GM23338 (cell line): ENCODE measurements around the gene SLC41A2. TPM values are rescaled to one million over a fixed set of nuclear protein-coding genes. Genes with fewer than 3 reads are reported as not detected.

Experiments used
- ATAC-seq: fragments of 200-7000 bp; cut with Tn5 transposase; 3 replicates; pipeline ENCODE4 v1.9.1; 2020
- DNase-seq: peaks from one replicate; pipeline ENCODE4 v3.0.0-alpha.2; 2015; ENCODE audit warnings: low spot score
- H2AFZ ChIP-seq: fragments of 200-600 bp; sonication (generic); 2 replicates; pipeline ENCODE4 v1.8.0; 2016; ENCODE audit warnings: antibody characterized with exemption, mild to moderate bottlenecking, moderate library complexity
- H3F3A ChIP-seq: fragments of 200-600 bp; sonication (generic); replicated peaks from 2 replicates; pipeline ENCODE4 v1.8.0; 2017; ENCODE audit warnings: antibody characterized with exemption, mixed run types, low read depth
- H3K27ac ChIP-seq: fragments of 200-600 bp; sonication (generic); 2 replicates; pipeline ENCODE4 v1.6.1; 2016; ENCODE audit warnings: low read depth
- H3K27me3 ChIP-seq: fragments of 200-600 bp; sonication (generic); 2 replicates; pipeline ENCODE4 v1.8.0; 2016; ENCODE audit warnings: mild to moderate bottlenecking, mixed run types, moderate library complexity; ENCODE audit not compliant: insufficient read depth
- H3K36me3 ChIP-seq: fragments of 200-600 bp; sonication (generic); 2 replicates; pipeline ENCODE4 v1.8.0; 2016; ENCODE audit warnings: mild to moderate bottlenecking; ENCODE audit not compliant: insufficient read depth
- H3K4me1 ChIP-seq: fragments of 200-600 bp; sonication (generic); 2 replicates; pipeline ENCODE4 v1.8.0; 2016; ENCODE audit warnings: mild to moderate bottlenecking, moderate library complexity; ENCODE audit not compliant: insufficient read depth
- H3K4me2 ChIP-seq: fragments of 200-600 bp; sonication (generic); 2 replicates; pipeline ENCODE4 v1.7.1; 2017; ENCODE audit warnings: mixed run types
- H3K4me3 ChIP-seq: fragments of 200-600 bp; sonication (generic); 2 replicates; pipeline ENCODE4 v1.6.1; 2016; ENCODE audit warnings: mixed run types
- H3K79me2 ChIP-seq: fragments of 200-600 bp; sonication (generic); replicated peaks from 2 replicates; pipeline ENCODE4 v1.8.0; 2017; ENCODE audit warnings: mild to moderate bottlenecking; ENCODE audit not compliant: insufficient read depth
- H3K9me2 ChIP-seq: fragments of 200-600 bp; sonication (generic); 2 replicates; pipeline ENCODE4 v1.8.0; 2017; ENCODE audit not compliant: insufficient read depth
- H4K20me1 ChIP-seq: fragments of 200-600 bp; sonication (generic); replicated peaks from 2 replicates; pipeline ENCODE4 v1.8.0; 2017; ENCODE audit warnings: mild to moderate bottlenecking; ENCODE audit not compliant: insufficient read depth
- H3K27ac Mint-ChIP-seq: 2 replicates; pipeline ENCODE4 v1.8.0; 2020; ENCODE audit warnings: inconsistent platforms, mild to moderate bottlenecking, moderate library complexity, mixed read lengths
- H3K27me3 Mint-ChIP-seq: 3 replicates; pipeline ENCODE4 v1.8.0; 2022; ENCODE audit warnings: low read depth, mild to moderate bottlenecking, moderate library complexity, mixed read lengths, inconsistent platforms; ENCODE audit not compliant: insufficient read depth, poor library complexity
- H3K36me3 Mint-ChIP-seq: 3 replicates; pipeline ENCODE4 v1.8.0; 2021; ENCODE audit warnings: low read depth, mild to moderate bottlenecking, inconsistent platforms, moderate library complexity, mixed read lengths
- H3K4me1 Mint-ChIP-seq: 3 replicates; pipeline ENCODE4 v1.8.0; 2020; ENCODE audit warnings: mild to moderate bottlenecking, inconsistent platforms, mixed read lengths
- H3K4me3 Mint-ChIP-seq: 3 replicates; pipeline ENCODE4 v1.8.0; 2021; ENCODE audit warnings: moderate library complexity, mild to moderate bottlenecking, inconsistent platforms, mixed read lengths
- H3K9me3 Mint-ChIP-seq: 3 replicates; pipeline ENCODE4 v1.8.0; 2020; ENCODE audit warnings: moderate library complexity, mild to moderate bottlenecking, inconsistent platforms, mixed read lengths
- CREB1 ChIP-seq: fragments of 250-450 bp; sonication (Bioruptor Pico); IDR thresholded peaks from 2 replicates; pipeline ENCODE4 v1.5.0; 2020; ENCODE audit warnings: low read depth, mild to moderate bottlenecking, moderate library complexity
- CTCF ChIP-seq, 2 experiments: fragments of 200-600 bp in 1 of 2; sonication (generic) in 1 of 2; conservative IDR thresholded peaks; 2 replicates each; pipeline versions ENCODE4 v1.5.1 to v1.6.1; 2016 to 2017; ENCODE audit warnings: antibody characterized with exemption in 2 of 2, low read depth in 2 of 2, mild to moderate bottlenecking in 2 of 2, moderate library complexity in 1 of 2
- ETS1 ChIP-seq: IDR thresholded peaks from 2 replicates; pipeline ENCODE4 v1.6.1; 2016; ENCODE audit warnings: antibody characterized with exemption
- EZH2 ChIP-seq: fragments of 200-600 bp; sonication (generic); IDR thresholded peaks from one replicate; pipeline ENCODE4 v1.8.0; 2017; ENCODE audit warnings: antibody characterized with exemption, mild to moderate bottlenecking, low read depth; ENCODE audit not compliant: unreplicated experiment
- EZH2phosphoT487 ChIP-seq: fragments of 200-600 bp; sonication (generic); IDR thresholded peaks from one replicate; pipeline ENCODE4 v1.8.1; 2018; ENCODE audit warnings: antibody characterized with exemption; ENCODE audit not compliant: unreplicated experiment
- JUNB ChIP-seq: IDR thresholded peaks from one replicate; pipeline ENCODE4 v1.6.1; 2016; ENCODE audit warnings: antibody characterized with exemption; ENCODE audit not compliant: unreplicated experiment
- NANOG ChIP-seq: IDR thresholded peaks from 2 replicates; pipeline ENCODE4 v1.6.1; 2016; ENCODE audit warnings: antibody characterized with exemption, borderline replicate concordance
- REST ChIP-seq: IDR thresholded peaks from one replicate; pipeline ENCODE4 v1.6.1; 2018; ENCODE audit warnings: antibody characterized with exemption; ENCODE audit not compliant: unreplicated experiment
- STAT1 ChIP-seq: IDR thresholded peaks from one replicate; pipeline ENCODE4 v1.6.1; 2016; ENCODE audit warnings: antibody characterized with exemption; ENCODE audit not compliant: unreplicated experiment
- ZNF114 ChIP-seq: fragments of 250-450 bp; sonication (Bioruptor Pico); IDR thresholded peaks from 2 replicates; pipeline ENCODE4 v1.5.0; 2020; ENCODE audit warnings: mild to moderate bottlenecking, moderate library complexity
- ZNF331 ChIP-seq: fragments of 250-450 bp; sonication (Bioruptor Pico); IDR thresholded peaks from 2 replicates; pipeline ENCODE4 v1.5.0; 2020; ENCODE audit warnings: low read depth, mild to moderate bottlenecking, moderate library complexity
- polyA plus RNA-seq: library from polyadenylated mRNA; unstranded; fragments of >200 nt; fragmentation: Nextera tagmentation; extraction: Ambion mirVana; gene quantifications from 2 replicates; pipeline ENCODE4 v1.2.1, GENCODE V29; 2016
- total RNA-seq: library from RNA; depleted of rRNA; stranded (reverse); fragments of >200 nt; shearing (Covaris generic); gene quantifications from 2 replicates; pipeline ENCODE4 v1.2.3, GENCODE V29; 2014
- TF ChIP-seq, protein P1 (sequence below): fragments of 250-450 bp; sonication (Bioruptor Pico); IDR thresholded peaks from 2 replicates; pipeline ENCODE4 v1.5.0; 2020; ENCODE audit warnings: mild to moderate bottlenecking, moderate library complexity

SLC41A2 gene
- total and polyA plus RNA-seq, 2 experiments from 2014 or later = 1.5 to 6.8 TPM

GRCh38 chr12:104951759-104952509 is 6.2 kb downstream of the SLC41A2 start:
- Mint-ChIP-seq H3K4me3 (no peak overlapping the region), H3K27me3 (peaks cover 5% of the 10 kb centered on the region), H3K36me3 (no peaks in the 10 kb centered on the region), H3K9me3 (no peaks in the 10 kb centered on the region), H3K27ac (no peak overlapping the region), H3K4me1 (peaks cover 4% of the 10 kb centered on the region; the same call in 1 of the 3 replicates)
- Histone ChIP-seq H3K27me3 (peaks cover 12% of the 10 kb centered on the region), H3K9me2 (no peaks in the 10 kb centered on the region), H2AFZ (no peak overlapping the region), H4K20me1 (peaks cover 10% of the 10 kb centered on the region), H3K4me2 (no peak overlapping the region), H3K4me1 (no peaks in the 10 kb centered on the region), H3K79me2 (no peaks in the 10 kb centered on the region), H3F3A (no peaks in the 10 kb centered on the region), H3K27ac (no peak overlapping the region), H3K36me3 (no peaks in the 10 kb centered on the region), H3K4me3 (no peak overlapping the region)
- DNase-seq = no peak
- TF ChIP-seq STAT1 = no peak
- no peak for TF ChIP-seq ZNF331
- TF ChIP-seq JUNB = no peak
- TF ChIP-seq EZH2 = no peak
- no peak for TF ChIP-seq EZH2phosphoT487
- no peak for TF ChIP-seq REST
- TF ChIP-seq, protein P1, sequence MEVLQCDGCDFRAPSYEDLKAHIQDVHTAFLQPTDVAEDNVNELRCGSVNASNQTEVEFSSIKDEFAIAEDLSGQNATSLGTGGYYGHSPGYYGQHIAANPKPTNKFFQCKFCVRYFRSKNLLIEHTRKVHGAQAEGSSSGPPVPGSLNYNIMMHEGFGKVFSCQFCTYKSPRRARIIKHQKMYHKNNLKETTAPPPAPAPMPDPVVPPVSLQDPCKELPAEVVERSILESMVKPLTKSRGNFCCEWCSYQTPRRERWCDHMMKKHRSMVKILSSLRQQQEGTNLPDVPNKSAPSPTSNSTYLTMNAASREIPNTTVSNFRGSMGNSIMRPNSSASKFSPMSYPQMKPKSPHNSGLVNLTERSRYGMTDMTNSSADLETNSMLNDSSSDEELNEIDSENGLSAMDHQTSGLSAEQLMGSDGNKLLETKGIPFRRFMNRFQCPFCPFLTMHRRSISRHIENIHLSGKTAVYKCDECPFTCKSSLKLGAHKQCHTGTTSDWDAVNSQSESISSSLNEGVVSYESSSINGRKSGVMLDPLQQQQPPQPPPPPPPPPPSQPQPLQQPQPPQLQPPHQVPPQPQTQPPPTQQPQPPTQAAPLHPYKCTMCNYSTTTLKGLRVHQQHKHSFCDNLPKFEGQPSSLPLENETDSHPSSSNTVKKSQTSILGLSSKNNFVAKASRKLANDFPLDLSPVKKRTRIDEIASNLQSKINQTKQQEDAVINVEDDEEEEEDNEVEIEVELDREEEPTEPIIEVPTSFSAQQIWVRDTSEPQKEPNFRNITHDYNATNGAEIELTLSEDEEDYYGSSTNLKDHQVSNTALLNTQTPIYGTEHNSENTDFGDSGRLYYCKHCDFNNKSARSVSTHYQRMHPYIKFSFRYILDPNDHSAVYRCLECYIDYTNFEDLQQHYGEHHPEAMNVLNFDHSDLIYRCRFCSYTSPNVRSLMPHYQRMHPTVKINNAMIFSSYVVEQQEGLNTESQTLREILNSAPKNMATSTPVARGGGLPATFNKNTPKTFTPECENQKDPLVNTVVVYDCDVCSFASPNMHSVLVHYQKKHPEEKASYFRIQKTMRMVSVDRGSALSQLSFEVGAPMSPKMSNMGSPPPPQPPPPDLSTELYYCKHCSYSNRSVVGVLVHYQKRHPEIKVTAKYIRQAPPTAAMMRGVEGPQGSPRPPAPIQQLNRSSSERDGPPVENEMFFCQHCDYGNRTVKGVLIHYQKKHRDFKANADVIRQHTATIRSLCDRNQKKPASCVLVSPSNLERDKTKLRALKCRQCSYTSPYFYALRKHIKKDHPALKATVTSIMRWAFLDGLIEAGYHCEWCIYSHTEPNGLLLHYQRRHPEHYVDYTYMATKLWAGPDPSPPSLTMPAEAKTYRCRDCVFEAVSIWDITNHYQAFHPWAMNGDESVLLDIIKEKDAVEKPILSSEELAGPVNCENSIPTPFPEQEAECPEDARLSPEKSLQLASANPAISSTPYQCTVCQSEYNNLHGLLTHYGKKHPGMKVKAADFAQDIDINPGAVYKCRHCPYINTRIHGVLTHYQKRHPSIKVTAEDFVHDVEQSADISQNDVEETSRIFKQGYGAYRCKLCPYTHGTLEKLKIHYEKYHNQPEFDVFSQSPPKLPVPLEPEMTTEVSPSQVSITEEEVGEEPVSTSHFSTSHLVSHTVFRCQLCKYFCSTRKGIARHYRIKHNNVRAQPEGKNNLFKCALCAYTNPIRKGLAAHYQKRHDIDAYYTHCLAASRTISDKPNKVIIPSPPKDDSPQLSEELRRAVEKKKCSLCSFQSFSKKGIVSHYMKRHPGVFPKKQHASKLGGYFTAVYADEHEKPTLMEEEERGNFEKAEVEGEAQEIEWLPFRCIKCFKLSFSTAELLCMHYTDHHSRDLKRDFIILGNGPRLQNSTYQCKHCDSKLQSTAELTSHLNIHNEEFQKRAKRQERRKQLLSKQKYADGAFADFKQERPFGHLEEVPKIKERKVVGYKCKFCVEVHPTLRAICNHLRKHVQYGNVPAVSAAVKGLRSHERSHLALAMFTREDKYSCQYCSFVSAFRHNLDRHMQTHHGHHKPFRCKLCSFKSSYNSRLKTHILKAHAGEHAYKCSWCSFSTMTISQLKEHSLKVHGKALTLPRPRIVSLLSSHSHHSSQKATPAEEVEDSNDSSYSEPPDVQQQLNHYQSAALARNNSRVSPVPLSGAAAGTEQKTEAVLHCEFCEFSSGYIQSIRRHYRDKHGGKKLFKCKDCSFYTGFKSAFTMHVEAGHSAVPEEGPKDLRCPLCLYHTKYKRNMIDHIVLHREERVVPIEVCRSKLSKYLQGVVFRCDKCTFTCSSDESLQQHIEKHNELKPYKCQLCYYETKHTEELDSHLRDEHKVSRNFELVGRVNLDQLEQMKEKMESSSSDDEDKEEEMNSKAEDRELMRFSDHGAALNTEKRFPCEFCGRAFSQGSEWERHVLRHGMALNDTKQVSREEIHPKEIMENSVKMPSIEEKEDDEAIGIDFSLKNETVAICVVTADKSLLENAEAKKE (CRISPR knock-in tag) = no peak
- TF ChIP-seq NANOG = no peak
- no peak for TF ChIP-seq CREB1 (CRISPR knock-in tag)
- no peak for TF ChIP-seq ETS1
- TF ChIP-seq CTCF (conservative IDR thresholded peaks at IDR 0.05; ENCODE audit: low read depth in 2 of 2) = no peak
- no peak for TF ChIP-seq ZNF114 (CRISPR knock-in tag)
- ATAC-seq = no peak
